Mesodermal cell (in vitro differentiated cells): Measurements from ENCODE around the gene GNPTG. TPM values are rescaled to one million over a fixed set of nuclear protein-coding genes. Genes with fewer than 3 reads are reported as not detected.

ENCODE experiments used
- H3K27ac ChIP-seq: 2 replicates; pipeline ENCODE4 v1.7.0; 2013; ENCODE audit warnings: mild to moderate bottlenecking, low read depth, low read length, moderate library complexity; ENCODE audit not compliant: severe bottlenecking
- H3K36me3 ChIP-seq: 2 replicates; pipeline ENCODE4 v1.7.1; 2013; ENCODE audit warnings: mild to moderate bottlenecking, low read length, moderate library complexity; ENCODE audit not compliant: control insufficient read depth, insufficient read depth
- H3K4me1 ChIP-seq: one replicate; pipeline ENCODE4 v1.7.1; 2013; ENCODE audit warnings: mild to moderate bottlenecking, low read length; ENCODE audit not compliant: insufficient read depth, control insufficient read depth, poor library complexity, severe bottlenecking
- H3K4me3 ChIP-seq: 2 replicates; pipeline ENCODE4 v1.7.0; 2013; ENCODE audit warnings: low read length, control low read depth, mild to moderate bottlenecking; ENCODE audit not compliant: insufficient read depth, poor library complexity, severe bottlenecking; ENCODE audit errors: extremely low read depth
- H3K9me3 ChIP-seq: 2 replicates; pipeline ENCODE4 v1.7.1; 2013; ENCODE audit warnings: mild to moderate bottlenecking, low read length, moderate library complexity; ENCODE audit not compliant: control insufficient read depth
- WGBS, 2 experiments: methylation state at CpG; one replicate each; pipeline ENCODE4 v1.1.5; 2013; ENCODE audit warnings: missing lambda C conversion rate in 2 of 2; ENCODE audit not compliant: insufficient coverage in 2 of 2; 5-methylcytosine and 5-hydroxymethylcytosine counted together
- polyA plus RNA-seq, 2 experiments: library from polyadenylated mRNA; stranded (reverse); fragments of 50-300 nt; gene quantifications; one replicate each; pipeline ENCODE4 v1.2.3, GENCODE V29; 2013

The GNPTG gene
- 26.0 TPM for polyA plus RNA-seq (2013, experiment 1 of 2)
- 24.5 TPM for polyA plus RNA-seq (2013, experiment 2 of 2)

DNA sequence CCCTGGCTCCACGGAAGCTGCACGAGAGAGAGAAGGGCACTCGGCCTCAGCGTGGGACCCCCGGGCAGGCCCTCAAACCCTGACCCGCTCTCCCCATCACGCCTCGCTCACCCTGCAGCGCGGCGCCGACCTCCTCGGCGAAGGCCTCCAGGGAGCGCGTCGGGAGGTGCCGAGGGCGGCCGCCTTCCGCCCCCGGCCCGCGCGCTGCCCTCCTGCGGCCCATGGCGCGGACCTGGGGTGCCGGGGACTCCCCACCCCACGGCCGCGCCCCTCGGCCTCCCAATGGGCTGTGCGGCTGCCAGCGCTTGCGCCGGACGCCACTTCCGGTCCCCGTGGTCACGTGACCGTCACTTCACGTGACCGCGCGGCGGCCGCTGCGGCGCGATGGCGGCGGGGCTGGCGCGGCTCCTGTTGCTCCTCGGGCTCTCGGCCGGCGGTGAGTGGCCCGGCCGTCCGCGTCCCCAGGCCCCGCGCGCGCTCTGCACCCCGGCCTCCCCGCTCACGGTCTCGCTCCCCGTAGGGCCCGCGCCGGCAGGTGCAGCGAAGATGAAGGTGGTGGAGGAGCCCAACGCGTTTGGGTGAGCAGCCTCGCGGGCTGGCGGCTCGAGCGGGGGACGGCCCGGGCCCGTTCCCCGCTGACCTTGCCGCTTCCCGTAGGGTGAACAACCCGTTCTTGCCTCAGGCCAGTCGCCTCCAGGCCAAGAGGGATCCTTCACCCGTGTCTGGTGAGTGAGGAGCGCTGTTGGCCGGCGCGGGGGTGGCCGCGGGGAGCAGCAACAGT, at the start of gene GNPTG, which contains the start of gene TSR3:
Gene GNPTG, plus strand, starts transcription at position 350 of the 781 bp plus-strand sequence. Its CDS starts 35 bp downstream, at position 385.
Gene TSR3, minus strand, starts transcription at position 297 of the 781 bp plus-strand sequence. Its CDS starts 74 bp downstream, at position 223.
- H3K4me1 ChIP-seq: no peaks in the 10 kb centered on the region
- 0% methylated on average over 53 to 57 of the region's 98 CpGs for WGBS, 2 experiments
- H3K36me3 ChIP-seq: peaks cover 26% of the 10 kb centered on the region
- H3K27ac ChIP-seq: no peak within 1 kb of the TSS
- H3K4me3 ChIP-seq: peak within 1 kb of the TSS; percentile 88
- no peaks in the 10 kb centered on the region for H3K9me3 ChIP-seq

GRCh38 chr16:1305823-1306222, 45.9 kb upstream of the GNPTG start:
- no peaks in the 10 kb centered on the region for H3K9me3 ChIP-seq
- H3K4me3 ChIP-seq: no peak overlapping the region
- WGBS, 2 experiments: 83 to 88% methylated on average over 11 to 12 of the region's 12 CpGs
- no peaks in the 10 kb centered on the region for H3K36me3 ChIP-seq
- H3K27ac ChIP-seq: no peak overlapping the region
- H3K4me1 ChIP-seq: no peaks in the 10 kb centered on the region

DNA sequence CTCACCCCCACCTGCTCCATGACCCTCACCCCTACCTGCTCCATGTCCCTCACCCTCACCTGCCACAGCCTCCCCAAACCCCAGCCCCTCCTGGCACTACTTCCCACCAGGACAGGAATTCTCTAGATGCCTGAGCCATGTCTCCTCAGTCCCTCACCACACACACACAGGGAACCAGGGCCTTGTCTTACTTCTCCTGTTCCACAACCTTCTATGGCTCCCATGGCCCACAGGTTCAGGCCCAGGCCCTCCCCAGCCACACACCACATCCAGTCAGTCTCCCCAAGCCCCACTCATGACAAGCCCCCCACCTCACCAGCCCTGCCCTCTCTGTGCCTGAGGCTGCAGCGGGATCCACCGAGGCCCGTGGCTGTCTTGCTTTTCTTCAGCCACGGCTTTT, 45.4 kb upstream of the GNPTG start:
- no peaks in the 10 kb centered on the region for H3K9me3 ChIP-seq
- H3K27ac ChIP-seq: no peak overlapping the region
- H3K36me3 ChIP-seq: no peaks in the 10 kb centered on the region
- no peak overlapping the region for H3K4me3 ChIP-seq
- H3K4me1 ChIP-seq: peaks cover 4% of the 10 kb centered on the region
- 60 to 75% methylated on average over 1 to 4 of the region's 4 CpGs for WGBS, 2 experiments

- Histone ChIP-seq H3K9me3 (no peaks in the 10 kb centered on the region), H3K36me3 (peaks cover 19% of the 10 kb centered on the region), H3K4me1 (peaks cover 10% of the 10 kb centered on the region), H3K27ac (peak overlapping the region; percentile 100), H3K4me3 (peak overlapping the region; percentile 51)
- WGBS, 2 experiments: 11 to 28% methylated on average over 7 to 18 of the region's 43 CpGs
Observed at GRCh38 chr16:1308036-1308976, 43.4 kb upstream of the GNPTG start.

DNA sequence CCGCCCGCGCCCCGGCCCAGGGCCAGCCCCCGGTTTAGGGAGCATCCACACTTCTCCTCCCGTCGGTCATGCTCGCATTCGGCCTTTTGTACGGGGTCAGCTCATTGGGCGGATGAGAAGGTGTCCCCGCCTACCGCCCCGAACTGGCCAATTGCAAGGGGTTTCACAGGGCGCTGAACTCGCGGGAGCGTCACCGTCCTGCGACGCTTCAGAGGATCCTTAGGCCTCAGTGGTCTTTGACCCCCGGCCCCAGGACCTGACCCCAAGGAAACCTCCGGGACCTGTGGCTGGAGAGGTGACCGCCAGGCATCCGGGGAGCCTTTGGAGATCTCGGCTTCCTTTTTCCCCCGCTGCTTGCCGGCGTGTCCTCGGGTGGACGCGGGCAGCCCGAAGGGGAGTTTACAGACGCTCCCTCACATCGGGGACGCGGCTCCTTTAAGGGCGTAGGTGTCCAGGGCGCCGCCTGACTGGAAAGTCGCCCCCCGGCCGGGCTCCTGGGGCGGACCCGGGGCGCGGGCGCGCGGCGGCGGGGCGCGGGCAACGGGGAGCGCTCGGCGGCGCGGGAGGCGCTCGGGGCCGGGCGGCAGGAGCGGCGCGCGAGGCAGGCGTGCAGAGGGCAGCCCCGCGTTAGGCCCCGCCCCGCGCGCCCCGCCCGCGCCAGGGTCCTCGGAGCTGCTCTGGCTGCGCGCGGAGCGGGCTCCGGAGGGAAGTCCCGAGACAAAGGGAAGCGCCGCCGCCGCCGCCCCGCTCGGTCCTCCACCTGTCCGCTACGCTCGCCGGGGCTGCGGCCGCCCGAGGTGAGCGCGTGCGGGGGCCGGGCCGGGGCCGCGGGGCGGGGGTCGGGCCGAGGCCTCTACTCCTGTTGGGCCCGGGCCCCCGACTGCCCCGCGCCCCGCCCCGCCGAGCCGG, 42.5 kb upstream of the GNPTG start, which contains the start of gene UBE2I:
Gene UBE2I, plus strand, starts transcription at position 660 of the 909 bp plus-strand sequence. CDS start 4,395 bp downstream, outside the sequence.
- 0% methylated on average over 74 to 85 of the region's 117 CpGs for WGBS, 2 experiments
- Histone ChIP-seq H3K4me1 (peaks cover 10% of the 10 kb centered on the region), H3K36me3 (peaks cover 28% of the 10 kb centered on the region), H3K4me3 (peak within 1 kb of the TSS; percentile 84), H3K9me3 (no peaks in the 10 kb centered on the region), H3K27ac (peak within 1 kb of the TSS; percentile 100)

DNA sequence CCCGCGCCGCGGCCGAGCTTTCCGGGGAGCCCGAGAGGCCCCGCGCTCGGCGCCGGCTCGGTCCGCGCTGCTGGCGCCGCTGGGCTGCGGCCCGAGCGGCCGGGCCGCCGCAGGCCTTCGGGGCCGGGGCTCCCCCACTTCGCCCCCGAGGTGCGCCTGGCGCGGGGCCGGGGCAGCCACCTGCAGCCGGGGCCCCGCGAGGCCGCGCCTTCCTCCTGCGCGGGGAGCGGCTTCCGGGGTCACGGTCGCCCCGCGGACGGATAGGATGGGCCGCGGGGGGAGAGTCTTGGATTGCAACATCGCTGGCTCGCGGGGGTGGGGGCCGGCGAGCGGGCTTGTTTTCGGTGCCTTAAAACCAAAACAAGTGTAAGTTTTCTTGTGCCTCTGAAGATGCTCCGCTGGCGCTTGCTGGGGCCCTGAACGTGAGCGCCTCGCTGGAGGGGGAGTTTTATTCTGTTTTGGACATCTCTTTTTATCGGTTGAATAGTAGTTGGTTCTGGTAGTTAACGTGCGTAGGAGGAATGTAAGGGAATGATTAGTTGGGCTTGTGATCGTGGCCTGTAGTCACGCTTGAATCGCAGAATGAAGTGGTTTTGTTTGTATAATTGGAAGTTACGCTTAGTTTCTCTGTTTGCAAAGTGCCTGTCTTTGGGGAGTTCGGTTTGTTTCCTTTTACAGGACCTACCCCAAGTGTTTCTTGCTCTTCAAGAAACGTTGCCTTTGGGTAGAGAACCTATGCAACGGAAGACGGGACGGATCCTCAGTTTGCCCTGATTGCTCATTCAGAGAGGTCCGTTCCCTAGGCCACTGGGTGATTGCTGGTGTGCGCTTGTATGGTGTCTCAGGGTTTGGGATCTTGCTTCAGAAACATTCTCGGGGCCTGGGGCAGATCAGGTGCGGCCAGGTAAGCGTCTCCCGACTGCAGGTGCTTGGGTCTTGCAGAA, 41.6 kb upstream of the GNPTG start:
- peaks cover 10% of the 10 kb centered on the region for H3K4me1 ChIP-seq
- H3K36me3 ChIP-seq: peaks cover 38% of the 10 kb centered on the region
- no peaks in the 10 kb centered on the region for H3K9me3 ChIP-seq
- no peak overlapping the region for H3K27ac ChIP-seq
- H3K4me3 ChIP-seq: peak overlapping the region; percentile 84
- 1 to 2% methylated on average over 49 to 64 of the region's 77 CpGs for WGBS, 2 experiments

- Histone ChIP-seq H3K9me3 (no peaks in the 10 kb centered on the region), H3K36me3 (peaks cover 44% of the 10 kb centered on the region), H3K4me3 (peak overlapping the region; percentile 84), H3K27ac (no peak overlapping the region), H3K4me1 (peaks cover 10% of the 10 kb centered on the region)
- WGBS, 2 experiments: 4 to 7% methylated on average over 11 to 14 of the region's 14 CpGs
Observed at GRCh38 chr16:1310832-1311200, 40.9 kb upstream of the GNPTG start.

- Histone ChIP-seq H3K4me1 (peaks cover 10% of the 10 kb centered on the region), H3K4me3 (peak overlapping the region; percentile 84), H3K36me3 (peaks cover 49% of the 10 kb centered on the region), H3K9me3 (no peaks in the 10 kb centered on the region), H3K27ac (no peak overlapping the region)
- WGBS, 2 experiments: 36 to 52% methylated on average over 8 to 12 of the region's 13 CpGs
Observed at GRCh38 chr16:1311212-1311737, 40.5 kb upstream of the GNPTG start.
